T-helper 1 cell treated with Interleukin-12 subunit alpha and Interleukin-12 subunit beta and Interleukin-4 antibody, amounts not matched to agents 30 μg/mL and 1 μg/mL, for 36 hours (primary cell): ENCODE results near the gene ADM2.

Experiments
- H3K27ac Mint-ChIP-seq: one replicate; pipeline ENCODE4 v1.8.0; 2021; ENCODE audit warnings: mild to moderate bottlenecking, mixed read lengths
- H3K27me3 Mint-ChIP-seq: one replicate; pipeline ENCODE4 v1.8.0; 2021; ENCODE audit warnings: low read depth, mixed read lengths
- H3K36me3 Mint-ChIP-seq: one replicate; pipeline ENCODE4 v1.8.0; 2021; ENCODE audit warnings: low read depth, mixed read lengths
- H3K4me1 Mint-ChIP-seq: one replicate; pipeline ENCODE4 v1.8.0; 2021; ENCODE audit warnings: low read depth, mixed read lengths
- H3K4me3 Mint-ChIP-seq: one replicate; pipeline ENCODE4 v1.8.0; 2021; ENCODE audit warnings: mild to moderate bottlenecking, moderate library complexity, mixed read lengths
- H3K9me3 Mint-ChIP-seq: one replicate; pipeline ENCODE4 v1.8.0; 2021; ENCODE audit warnings: mixed read lengths

Gene ADM2

GRCh38 chr22:50502096-50502495, 20.8 kb downstream of the ADM2 start:
- H3K27me3 Mint-ChIP-seq, result peaks cover 4% of the 10 kb centered on the region
- H3K9me3 Mint-ChIP-seq, result no peaks in the 10 kb centered on the region
- H3K36me3 Mint-ChIP-seq, result no peaks in the 10 kb centered on the region
- H3K27ac Mint-ChIP-seq, result no peak overlapping the region
- peaks cover 6% of the 10 kb centered on the region for H3K4me1 Mint-ChIP-seq
- H3K4me3 Mint-ChIP-seq, result no peak overlapping the region

GRCh38 chr22:50502628-50503474, 21.5 kb downstream of the ADM2 start:
- Mint-ChIP-seq H3K9me3 (no peaks in the 10 kb centered on the region), H3K27ac (no peak overlapping the region), H3K4me1 (peaks cover 6% of the 10 kb centered on the region), H3K27me3 (peaks cover 2% of the 10 kb centered on the region), H3K4me3 (no peak overlapping the region), H3K36me3 (peaks cover 3% of the 10 kb centered on the region)

GRCh38 chr22:50503475-50504145, 22.3 kb downstream of the ADM2 start:
- Mint-ChIP-seq H3K27me3 (no peaks in the 10 kb centered on the region), H3K36me3 (peaks cover 3% of the 10 kb centered on the region), H3K27ac (no peak overlapping the region), H3K9me3 (no peaks in the 10 kb centered on the region), H3K4me3 (no peak overlapping the region), H3K4me1 (peaks cover 2% of the 10 kb centered on the region)

GRCh38 chr22:50504369-50505211, 23.2 kb downstream of the ADM2 start:
- H3K27me3 Mint-ChIP-seq, result no peaks in the 10 kb centered on the region
- H3K36me3 Mint-ChIP-seq, result peaks cover 3% of the 10 kb centered on the region
- H3K4me1 Mint-ChIP-seq, result peaks cover 9% of the 10 kb centered on the region
- no peaks in the 10 kb centered on the region for H3K9me3 Mint-ChIP-seq
- no peak overlapping the region for H3K27ac Mint-ChIP-seq
- H3K4me3 Mint-ChIP-seq, result no peak overlapping the region

DNA sequence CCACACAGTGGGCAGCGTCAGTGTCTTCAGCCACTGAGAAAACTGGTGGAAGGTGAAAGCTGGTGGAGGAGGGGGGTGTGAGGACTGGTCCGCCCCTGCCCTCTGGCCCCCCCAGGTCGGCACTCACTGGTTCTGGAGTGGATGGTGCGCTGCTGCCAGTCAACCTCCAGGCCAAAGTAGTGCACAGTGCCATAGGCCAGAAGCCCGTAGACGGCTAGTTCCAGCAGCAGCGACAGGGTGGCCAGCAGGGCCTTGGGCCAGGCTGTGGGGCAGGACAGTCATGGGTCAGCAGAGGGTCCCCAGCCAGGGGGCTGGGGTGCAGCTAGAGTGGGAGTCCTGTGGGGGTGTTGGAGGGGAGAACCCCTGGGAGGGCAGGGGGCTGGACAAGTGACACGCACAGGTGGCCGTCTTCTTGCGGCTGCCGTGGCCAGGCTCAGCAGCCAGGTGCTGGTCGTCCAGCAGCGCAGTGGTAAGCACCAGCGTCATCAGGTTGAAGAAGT, 24.0 kb downstream of the ADM2 start:
- Mint-ChIP-seq H3K4me1 (peaks cover 10% of the 10 kb centered on the region), H3K9me3 (no peaks in the 10 kb centered on the region), H3K27ac (no peak overlapping the region), H3K27me3 (no peaks in the 10 kb centered on the region), H3K4me3 (peak overlapping the region; percentile 28), H3K36me3 (peaks cover 3% of the 10 kb centered on the region)

DNA sequence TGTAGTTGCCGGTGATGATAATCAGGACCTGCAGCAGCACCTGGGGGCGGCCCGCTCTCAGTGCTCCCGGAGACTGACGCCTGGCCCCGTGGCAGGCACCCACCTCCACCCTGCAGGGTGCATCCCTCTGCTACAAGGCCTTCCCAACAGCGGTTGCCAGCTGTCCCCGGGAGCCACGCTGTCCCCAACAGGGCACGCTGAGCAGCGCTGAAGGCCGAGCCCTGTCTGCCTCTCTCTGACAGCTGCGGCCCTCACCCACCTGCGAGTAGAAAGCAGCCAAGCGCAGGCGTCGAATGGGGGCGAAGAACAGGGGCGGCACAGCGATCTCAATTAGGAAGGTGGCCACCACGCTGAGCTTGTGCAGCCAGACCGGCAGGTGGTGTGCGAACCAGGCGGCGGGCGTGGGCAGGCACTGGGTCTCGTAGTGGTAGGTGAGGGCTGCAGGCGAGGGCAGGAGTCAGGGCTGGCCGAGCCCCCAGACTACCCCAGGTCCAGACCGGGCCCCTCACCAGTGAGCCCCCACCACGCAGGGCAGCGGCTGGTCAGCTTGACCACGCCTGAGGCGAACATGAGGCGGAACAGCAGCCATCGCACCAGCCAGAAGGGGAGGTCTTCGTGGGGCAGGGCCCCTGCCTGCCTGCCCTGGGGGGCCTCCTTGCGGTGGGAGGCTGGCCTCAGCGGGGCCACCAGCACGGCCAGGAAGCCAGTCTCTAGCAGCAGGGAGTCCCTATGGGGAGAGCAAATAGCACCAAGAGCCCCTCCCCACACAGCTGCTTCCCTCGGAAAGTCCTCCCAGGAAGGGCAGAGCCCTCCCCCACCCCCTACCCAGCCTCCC, 24.6 kb downstream of the ADM2 start:
- Mint-ChIP-seq H3K27me3 (no peaks in the 10 kb centered on the region), H3K27ac (no peak overlapping the region), H3K36me3 (peaks cover 3% of the 10 kb centered on the region), H3K4me1 (peaks cover 10% of the 10 kb centered on the region), H3K4me3 (peak overlapping the region; percentile 96), H3K9me3 (no peaks in the 10 kb centered on the region)

GRCh38 chr22:50506611-50507420, 25.5 kb downstream of the ADM2 start:
- Mint-ChIP-seq H3K36me3 (peaks cover 3% of the 10 kb centered on the region), H3K27me3 (no peaks in the 10 kb centered on the region), H3K4me1 (peaks cover 10% of the 10 kb centered on the region), H3K27ac (peak overlapping the region; percentile 91), H3K9me3 (no peaks in the 10 kb centered on the region), H3K4me3 (peak overlapping the region; percentile 96)

DNA sequence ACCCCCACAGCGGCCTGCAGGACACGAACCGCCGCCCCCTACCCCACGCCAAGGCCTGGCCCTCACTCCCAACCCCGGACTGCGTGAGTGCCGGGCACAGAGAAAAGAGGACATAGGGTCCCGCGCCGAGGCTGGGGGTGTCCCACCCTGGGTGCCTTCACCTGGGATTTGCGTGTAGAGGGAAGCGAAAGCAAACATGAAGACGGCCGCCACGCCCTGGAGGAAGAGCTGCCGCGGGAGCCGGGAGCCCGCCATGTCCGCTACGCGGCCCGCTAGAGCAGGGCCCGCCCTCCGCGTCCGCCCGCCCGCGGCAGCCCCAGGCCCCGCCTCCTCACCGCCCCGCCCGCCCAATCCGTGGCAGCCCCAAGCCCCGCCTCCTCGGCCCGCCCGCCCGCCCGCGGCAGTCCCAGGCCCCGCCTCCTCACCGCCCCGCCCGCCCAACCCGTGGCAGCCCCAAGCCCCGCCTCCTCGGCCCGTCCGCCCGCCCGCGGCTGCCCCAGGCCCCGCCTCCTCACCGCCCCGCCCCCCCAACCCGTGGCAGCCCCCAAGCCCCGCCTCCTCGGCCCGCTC, 26.2 kb downstream of the ADM2 start, which contains the start of gene LMF2:
Gene LMF2, minus strand, starts transcription at position 282 of the 570 bp plus-strand sequence. Its CDS starts 27 bp downstream, at position 255.
- Mint-ChIP-seq H3K27ac (peak within 1 kb of the TSS; percentile 96), H3K4me3 (peak within 1 kb of the TSS; percentile 96), H3K27me3 (no peaks in the 10 kb centered on the region)

GRCh38 chr22:50507991-50508884, 26.9 kb downstream of the ADM2 start, which contains the start of gene NCAPH2:
Gene NCAPH2, plus strand, starts transcription at chr22:50508224. Its CDS starts 114 bp downstream, at chr22:50508338.
- Mint-ChIP-seq H3K9me3 (no peaks in the 10 kb centered on the region), H3K4me3 (peak within 1 kb of the TSS; percentile 96), H3K27me3 (no peaks in the 10 kb centered on the region), H3K4me1 (peaks cover 19% of the 10 kb centered on the region), H3K36me3 (peaks cover 7% of the 10 kb centered on the region), H3K27ac (peak within 1 kb of the TSS; percentile 96)

More for the DNA sequence above, 26.2 kb downstream of the ADM2 start, which contains the start of gene LMF2:
- Mint-ChIP-seq H3K9me3 (no peaks in the 10 kb centered on the region), H3K4me1 (peaks cover 16% of the 10 kb centered on the region), H3K36me3 (peaks cover 3% of the 10 kb centered on the region)

GRCh38 chr22:50508897-50509296, 27.6 kb downstream of the ADM2 start:
- H3K4me3 Mint-ChIP-seq, result peak overlapping the region; percentile 91
- H3K36me3 Mint-ChIP-seq, result peaks cover 7% of the 10 kb centered on the region
- peaks cover 21% of the 10 kb centered on the region for H3K4me1 Mint-ChIP-seq
- H3K9me3 Mint-ChIP-seq, result no peaks in the 10 kb centered on the region
- H3K27me3 Mint-ChIP-seq, result no peaks in the 10 kb centered on the region
- peak overlapping the region; percentile 91 for H3K27ac Mint-ChIP-seq

- Mint-ChIP-seq H3K27ac (no peak overlapping the region), H3K36me3 (peaks cover 15% of the 10 kb centered on the region)
Measured at GRCh38 chr22:50513175-50513574, 31.8 kb downstream of the ADM2 start.

GRCh38 chr22:50516068-50516467, 34.7 kb downstream of the ADM2 start:
- Mint-ChIP-seq H3K4me1 (peaks cover 15% of the 10 kb centered on the region), H3K9me3 (no peaks in the 10 kb centered on the region), H3K4me3 (no peak overlapping the region), H3K27me3 (no peaks in the 10 kb centered on the region), H3K27ac (no peak overlapping the region), H3K36me3 (peaks cover 21% of the 10 kb centered on the region)

More at GRCh38 chr22:50513175-50513574, 31.8 kb downstream of the ADM2 start:
- H3K4me3 Mint-ChIP-seq, result no peak overlapping the region
- H3K9me3 Mint-ChIP-seq, result no peaks in the 10 kb centered on the region
- peaks cover 25% of the 10 kb centered on the region for H3K4me1 Mint-ChIP-seq
- H3K27me3 Mint-ChIP-seq, result no peaks in the 10 kb centered on the region
